GM21360 (cell line): ENCODE measurements around the gene ATXN7L2.
A peak's percentile ranks its signal among the peaks of the same experiment; 100 is the strongest.

ENCODE experiments used
- ATAC-seq: cut with Tn5 transposase; IDR thresholded peaks from one replicate; pipeline ENCODE4 v1.9.1; 2021; ENCODE audit warnings: mild to moderate bottlenecking, moderate library complexity; ENCODE audit not compliant: unreplicated experiment

ATXN7L2 gene

DNA sequence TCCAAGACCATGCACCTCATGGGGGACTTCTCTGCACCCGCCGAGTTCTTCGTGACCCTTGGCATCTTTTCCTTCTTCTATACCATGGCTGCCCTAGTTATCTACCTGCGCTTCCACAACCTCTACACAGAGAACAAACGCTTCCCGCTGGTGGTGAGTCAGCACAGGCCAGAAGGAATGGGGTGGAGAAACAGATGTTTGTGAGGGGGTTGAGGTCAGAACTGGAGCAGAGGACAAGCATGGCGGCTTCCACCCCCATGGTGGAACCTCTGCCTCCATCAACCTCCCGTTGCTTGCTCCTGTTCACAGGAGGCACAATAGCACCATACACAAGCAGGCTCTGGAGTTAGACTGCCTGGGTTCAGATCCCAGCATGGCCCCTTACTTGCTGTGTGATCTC lies 6.9 kb upstream of the ATXN7L2 start:
- ATAC-seq: no peak

DNA sequence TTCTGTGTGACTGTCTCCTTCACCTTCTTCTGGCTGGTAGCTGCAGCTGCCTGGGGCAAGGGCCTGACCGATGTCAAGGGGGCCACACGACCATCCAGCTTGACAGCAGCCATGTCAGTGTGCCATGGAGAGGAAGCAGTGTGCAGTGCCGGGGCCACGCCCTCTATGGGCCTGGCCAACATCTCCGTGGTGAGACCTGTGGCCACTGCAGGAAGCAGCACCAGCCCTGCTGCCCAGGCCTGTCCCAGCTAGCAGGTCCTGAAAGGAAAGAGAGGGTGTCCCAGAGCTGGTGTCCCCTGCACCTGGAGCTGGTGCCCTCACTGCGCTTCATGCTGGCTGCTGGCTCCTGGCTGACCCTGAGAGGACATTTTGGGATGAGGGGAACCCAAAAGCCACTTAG lies 5.9 kb upstream of the ATXN7L2 start:
- ATAC-seq: no peak

DNA sequence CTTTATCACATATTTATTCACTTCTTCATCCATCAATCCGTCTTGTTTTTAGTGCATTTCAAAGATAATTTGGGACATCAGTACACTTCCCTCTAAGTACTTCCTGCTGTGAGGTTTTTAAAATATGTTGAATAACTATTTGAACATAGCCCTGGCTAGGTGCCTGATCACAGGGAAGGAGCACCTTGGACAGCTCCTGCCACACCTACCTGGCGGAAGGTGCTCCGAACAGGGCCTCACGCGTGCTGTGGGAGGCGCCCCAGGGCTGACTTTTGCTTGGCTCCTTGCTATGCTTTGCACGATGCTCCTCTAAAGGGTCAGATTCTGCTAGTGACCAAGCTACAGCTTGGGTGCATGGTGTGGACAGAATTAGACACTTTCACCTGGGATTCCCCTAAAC lies 4.9 kb upstream of the ATXN7L2 start:
- ATAC-seq: no peak

DNA sequence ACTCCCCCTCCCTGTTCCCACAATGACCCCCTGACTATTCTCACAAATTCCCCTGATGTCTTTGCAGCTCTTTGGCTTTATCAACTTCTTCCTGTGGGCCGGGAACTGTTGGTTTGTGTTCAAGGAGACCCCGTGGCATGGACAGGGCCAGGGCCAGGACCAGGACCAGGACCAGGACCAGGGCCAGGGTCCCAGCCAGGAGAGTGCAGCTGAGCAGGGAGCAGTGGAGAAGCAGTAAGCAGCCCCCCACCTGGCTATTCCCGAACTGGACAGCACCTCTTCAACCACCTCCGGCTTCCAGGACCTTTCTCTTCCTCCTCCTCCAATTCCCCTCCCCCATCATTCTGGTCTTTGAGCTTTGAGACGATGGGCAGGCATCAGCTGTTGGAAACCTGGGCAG lies 4.4 kb upstream of the ATXN7L2 start:
- ATAC-seq: no peak

DNA sequence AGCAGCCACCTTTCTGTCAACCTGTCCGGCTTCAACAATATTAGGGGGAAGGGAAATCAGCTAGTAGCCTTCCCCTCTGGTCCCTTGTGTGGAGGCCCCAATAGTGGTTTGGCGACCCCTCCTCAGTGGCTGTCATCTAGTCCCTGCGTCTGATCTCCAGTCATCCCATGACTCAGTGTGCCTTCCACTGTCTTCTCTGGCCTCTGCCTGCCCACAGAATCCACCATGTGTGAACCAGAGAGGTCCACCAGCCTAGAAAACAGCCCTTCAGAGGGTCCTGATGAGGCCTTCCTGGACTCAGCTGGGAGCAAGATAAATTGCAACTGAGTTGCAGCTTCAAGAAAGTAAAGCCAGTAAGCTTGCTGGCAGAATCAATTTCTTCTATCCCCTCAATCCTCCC lies 3.8 kb upstream of the ATXN7L2 start:
- ATAC-seq: no peak

DNA sequence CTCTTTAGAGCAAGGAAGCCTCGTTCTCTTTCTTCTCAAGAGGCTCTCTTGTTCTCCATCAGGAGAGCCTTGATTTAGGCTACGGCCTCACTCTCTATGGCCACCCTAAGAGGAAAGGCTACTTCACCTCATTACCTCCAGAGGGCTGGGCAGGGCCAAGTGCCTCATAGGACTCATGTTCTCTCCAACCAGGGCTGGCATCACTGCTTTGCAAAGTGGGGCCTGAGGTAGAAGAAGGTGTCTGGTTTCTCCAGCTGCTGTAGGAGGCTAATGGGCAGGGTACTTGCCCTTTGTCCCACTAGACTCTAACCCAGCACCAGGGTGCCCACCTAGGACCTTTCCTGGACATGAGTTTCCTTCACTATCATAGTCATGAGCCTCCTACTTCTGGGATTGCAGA lies 2.1 kb upstream of the ATXN7L2 start:
- ATAC-seq: no peak

DNA sequence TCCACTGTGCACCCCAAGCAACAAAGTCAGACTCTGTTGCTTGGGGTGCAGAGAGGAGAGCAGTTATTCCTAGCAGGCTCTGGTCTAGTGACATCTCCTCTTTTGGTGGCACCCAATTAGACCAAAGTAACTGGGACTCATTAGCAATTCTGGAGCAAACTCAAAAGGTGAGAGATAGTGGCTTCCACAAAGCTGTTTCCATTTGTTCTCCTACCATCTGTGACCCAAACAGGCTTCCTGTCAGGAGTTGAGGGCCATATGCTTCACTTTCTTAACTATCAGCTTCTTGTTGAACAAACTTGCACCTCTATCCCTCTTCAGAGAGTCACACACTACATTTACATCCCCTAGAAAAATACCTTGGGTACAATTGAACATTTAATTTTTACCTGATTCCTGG lies 1.5 kb upstream of the ATXN7L2 start:
- ATAC-seq: no peak

DNA sequence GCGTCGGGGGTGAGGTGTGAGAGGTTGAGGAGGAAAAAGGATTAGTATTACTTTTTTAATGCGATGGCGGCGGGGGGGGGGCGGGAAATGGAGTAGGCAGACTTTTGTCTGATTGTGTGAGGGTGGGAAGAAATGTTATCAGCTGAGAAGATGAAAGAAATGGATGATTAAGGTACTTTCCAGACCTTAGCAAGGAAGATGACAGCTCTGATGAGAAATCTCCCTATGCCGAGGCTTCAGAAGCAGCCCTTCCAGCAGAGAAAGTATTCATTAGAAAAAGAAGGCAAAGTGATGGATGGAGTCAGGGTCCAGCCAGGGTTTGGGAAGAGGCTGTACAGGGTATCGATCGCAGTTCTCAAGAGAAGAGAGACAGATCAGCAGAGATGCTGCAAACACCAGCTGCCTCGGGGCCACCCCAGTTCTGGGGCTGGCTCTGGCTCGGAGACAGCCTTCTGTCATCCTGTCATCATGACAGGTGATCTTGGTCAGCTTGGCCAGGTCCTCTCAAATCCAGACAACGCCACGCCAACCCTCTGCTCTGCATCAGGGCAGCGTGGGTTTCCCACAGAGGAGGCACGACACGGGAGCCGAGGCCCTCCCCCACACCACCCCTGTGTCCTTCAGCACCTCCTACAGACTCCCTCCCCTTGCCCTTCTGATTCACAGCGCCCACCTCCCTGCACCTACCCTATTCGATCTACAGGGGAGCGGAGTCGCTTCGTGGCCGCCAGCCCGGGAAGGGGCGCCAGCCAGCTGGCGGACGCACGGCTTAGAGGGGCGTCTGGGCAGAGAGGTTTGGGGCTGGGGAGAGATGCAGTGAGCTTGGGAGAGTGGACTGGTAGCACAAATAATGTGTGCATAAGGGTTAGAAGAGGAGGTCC lies 674 bp upstream of the ATXN7L2 start:
- ATAC-seq: peak; percentile 33

DNA sequence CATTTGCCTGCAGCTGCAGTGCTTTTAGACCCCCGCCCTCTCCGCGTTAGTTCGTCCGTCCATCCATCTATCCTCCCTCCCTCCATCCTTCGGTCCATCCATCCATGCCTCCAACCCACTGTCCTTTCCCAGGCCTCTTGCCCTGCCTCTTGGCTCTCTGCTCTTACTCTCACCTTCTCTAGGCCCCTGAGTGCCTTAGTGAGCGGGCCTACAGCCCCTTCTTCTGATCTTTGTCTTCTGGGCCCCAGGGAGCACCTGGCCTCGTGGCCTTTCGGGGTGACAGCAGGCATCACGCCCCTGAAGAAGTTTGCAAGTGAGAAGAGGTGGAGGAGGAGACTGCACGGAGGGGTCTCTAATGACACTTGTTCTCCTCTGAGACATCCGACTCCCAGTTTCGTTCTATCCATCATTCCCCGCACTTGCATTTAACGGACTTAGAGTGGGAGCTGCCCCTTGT lies 842 bp downstream of the ATXN7L2 start:
- no peak for ATAC-seq

DNA sequence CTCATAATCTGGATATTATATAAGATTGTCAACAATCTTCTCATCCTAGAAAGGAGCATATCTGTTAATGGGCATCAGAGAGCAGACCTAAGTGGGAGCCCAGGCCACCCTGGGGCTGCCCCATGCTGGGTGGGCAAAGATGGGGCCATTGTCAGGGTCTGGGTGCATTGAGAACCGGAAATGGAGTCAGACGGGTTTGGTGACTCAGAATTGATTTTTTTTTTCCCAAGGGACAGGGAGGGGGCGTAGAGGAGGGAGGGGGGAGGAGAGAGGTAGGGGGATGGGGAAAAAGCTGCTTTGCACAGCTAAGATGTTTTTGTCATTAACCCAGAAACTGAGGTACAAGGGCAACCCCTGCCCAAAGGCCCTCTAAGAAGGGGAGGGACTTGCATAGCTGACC lies 1.3 kb downstream of the ATXN7L2 start:
- no peak for ATAC-seq

DNA sequence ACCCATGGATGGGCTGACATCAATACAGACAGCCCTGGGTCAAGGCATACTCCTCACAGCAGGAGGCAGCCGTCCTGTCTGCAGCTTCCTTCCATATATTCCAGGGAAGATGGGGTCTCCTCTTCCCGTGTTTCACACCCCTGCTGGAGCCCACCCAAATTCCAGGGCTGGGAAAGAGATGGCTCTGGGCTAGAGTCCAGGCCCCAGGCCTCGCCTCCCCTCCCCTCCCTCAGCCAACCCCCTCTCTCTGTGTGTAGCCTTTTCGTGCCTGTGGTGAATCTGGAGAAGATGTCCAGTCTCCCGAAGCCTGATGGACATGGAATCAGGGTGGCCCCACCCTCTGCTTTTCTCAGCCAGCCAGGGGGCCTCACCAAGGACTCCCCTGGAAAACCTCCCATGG lies 3.6 kb downstream of the ATXN7L2 start:
- no peak for ATAC-seq

DNA sequence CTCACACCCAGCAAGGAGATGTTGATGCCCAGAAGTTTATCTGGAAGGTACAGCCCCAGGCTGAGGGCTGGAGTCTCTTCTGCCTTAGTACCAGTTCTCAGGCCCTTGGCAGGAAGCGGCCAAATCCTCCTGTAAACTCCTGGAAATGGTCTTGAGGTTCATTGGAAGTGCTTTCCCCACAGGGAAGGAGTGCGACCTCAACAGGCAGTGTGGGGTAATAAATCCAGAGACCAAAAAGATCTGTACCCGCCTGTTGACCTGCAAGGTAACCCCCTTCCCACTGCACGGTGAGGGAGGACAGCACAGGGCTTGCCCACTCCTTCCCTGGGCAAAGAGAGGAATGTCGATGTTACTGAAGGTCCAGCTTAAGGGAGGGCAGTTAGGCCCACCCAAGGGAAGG lies 4.5 kb downstream of the ATXN7L2 start:
- no peak for ATAC-seq

DNA sequence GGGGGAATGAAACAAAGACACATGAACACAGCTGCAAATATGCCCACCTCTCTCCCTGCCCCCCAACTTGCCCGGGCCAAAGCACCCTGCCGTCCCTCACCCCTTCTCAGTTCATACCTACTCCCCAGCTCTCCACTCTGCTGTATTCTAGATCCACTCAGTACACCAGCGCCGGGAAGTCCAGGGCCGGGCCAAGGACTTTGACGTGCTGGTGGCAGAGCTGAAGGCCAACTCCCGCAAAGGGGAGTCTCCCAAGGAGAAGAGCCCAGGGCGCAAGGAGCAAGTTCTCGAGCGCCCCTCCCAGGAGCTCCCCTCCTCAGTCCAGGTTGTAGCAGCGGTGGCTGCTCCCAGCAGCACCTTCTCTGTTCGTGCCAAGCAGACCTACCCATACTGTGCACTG lies 5.0 kb downstream of the ATXN7L2 start:
- ATAC-seq: no peak

DNA sequence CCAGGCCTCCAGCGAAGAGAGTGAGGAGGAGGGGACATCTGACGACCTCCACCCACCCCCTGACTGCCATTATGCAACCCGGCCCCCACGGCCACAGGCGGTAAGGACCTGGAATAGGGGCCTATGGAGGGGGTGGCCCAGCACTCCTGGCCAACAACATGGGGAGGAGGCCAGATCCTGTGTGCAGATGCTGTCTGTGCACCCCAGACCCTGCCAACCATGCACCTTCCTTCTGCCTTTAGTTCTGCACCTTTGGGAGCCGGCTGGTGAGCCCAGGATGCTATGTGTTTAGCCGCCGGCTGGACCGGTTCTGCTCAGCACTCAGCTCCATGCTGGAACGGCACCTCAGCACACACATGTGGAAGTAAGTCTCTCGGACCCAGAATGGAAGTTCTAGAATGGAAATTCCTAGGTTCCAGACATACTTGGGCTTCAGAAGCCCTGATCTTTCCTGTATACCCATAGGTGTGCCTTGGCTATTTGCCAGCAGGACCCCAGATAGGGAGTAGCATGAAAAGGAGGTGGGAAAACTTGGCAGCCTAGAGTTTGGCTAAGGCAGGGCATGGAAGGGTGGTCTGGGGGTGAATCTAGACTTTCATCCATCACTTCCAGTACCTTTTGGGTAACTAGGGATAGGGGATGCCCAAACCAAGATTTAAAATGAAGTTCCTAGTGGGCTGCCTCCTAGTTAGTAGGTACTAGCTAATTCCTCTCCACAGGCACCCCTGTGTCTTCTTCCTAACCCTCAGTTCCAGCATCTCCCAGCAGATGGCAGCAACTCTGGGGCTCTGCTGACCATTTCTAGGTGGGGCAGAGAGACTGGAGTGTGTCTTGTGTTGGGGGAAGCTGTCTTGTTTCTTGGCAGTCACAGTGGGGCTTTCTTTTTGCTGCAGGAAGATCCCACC lies 6.6 kb downstream of the ATXN7L2 start:
- no peak for ATAC-seq

DNA sequence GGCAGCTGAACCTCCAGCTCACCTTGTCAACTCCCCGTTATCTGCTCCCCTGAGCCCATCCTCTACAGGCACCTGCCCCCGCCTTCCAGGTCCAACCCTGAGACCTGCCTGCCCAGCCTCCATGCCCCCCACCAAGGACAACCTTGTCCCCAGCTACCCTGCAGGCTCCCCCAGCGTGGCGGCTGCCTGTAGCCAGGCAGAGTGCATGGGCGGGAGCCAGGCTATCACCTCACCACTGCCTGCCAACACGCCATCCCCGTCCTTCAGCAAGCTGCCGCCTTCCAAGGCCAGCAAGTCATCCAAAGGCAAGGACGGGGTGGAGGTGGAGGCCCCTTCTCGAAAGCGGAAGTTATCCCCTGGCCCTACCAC lies 7.2 kb downstream of the ATXN7L2 start:
- ATAC-seq: no peak

DNA sequence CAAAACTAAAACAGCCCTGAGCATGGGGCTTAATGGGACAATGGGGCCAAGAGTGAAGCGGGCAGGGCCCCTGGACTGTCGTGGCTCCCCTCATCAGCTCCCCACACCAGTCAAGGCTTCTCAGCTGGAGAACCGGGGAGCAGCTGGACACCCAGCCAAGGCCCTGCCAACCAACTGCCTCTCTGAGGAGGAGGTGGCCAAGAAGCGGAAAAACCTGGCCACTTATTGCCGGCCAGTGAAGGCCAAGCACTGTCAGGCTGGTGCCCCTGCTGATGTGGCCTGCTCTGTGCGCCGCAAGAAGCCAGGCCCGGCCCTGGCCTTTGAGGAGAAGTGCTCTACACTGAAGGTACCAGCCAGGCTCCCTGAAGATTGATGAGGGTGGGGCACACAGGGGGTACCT lies 7.7 kb downstream of the ATXN7L2 start:
- ATAC-seq: no peak

DNA sequence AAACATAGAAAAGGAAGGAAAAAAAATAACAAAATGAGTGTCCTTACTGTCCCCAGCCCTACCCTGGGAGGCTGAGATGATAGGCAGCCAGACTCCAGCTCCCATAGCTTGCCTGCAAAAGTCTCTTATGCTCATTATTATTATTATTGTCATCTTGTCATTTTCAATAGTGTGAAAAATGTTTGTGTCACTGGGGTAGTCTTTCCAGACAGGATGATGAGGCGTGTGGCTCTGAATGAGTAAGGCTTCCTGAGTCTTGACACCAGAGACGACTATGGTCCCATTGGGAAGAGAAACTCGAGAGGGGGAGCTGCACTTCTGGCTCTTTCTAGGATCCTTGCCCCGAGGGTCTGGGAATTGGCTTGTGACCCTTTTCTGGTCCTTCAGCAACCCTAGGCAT lies 9.1 kb downstream of the ATXN7L2 start:
- no peak for ATAC-seq

DNA sequence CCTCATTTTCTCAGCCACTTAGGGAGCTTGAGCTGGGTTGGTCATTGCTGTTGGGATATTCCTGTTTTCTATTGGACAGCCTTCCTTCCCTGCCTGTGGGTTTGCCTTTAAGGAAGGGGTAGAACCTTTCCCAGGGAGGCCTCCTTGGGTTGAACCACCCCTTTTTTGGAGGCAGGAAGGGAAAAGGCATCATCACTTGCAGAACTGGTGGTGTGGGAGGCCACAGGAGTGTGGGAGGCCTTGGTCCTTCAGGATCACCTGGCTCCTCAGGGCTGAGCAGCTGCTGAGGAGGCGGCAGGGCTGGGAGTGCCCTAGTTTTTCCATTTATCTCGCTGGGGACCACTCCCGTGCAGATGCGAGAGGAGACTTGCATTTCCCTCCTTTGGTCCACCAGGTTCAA lies 9.5 kb downstream of the ATXN7L2 start:
- no peak for ATAC-seq

DNA sequence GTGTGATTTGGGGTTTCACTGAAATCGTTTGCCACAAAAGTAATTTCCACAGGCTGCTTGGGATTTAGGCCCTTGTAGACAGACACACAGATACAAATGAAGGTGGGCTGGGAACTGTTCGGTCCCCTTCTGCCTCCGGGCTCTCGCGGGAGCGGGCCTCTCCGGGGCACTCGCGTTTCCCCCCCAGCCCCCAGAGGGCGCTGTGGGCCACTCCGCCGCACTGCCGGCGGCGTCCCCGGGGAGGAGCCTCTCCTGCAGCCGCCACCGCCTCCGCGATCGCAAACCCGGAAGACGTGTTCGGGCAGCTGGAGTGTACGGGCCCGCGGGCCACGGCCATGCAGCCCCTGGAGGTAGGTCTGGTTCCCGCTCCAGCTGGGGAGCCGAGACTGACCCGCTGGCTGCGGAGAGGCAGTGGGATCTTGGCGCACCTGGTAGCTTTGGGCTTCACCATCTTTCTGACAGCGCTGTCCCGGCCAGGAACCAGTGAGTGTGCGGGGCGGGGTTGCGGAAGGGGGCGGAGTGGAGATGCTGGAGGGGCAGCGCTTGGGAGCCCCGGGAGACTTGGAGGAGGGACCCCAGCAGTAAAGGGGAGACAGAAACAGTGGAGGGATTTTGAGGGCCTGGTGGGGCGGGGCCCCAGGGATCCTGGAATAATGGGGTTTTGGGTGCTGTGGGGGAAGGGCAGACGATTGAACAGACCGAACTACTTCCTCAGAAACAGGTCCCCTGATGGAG lies 10.3 kb downstream of the ATXN7L2 start, which contains the start of gene CYB561D1:
TSS of gene CYB561D1 (plus strand) at position 290 of the 735 bp plus-strand sequence. CDS start at position 336, 46 bp downstream.
- ATAC-seq: peak; percentile 70

DNA sequence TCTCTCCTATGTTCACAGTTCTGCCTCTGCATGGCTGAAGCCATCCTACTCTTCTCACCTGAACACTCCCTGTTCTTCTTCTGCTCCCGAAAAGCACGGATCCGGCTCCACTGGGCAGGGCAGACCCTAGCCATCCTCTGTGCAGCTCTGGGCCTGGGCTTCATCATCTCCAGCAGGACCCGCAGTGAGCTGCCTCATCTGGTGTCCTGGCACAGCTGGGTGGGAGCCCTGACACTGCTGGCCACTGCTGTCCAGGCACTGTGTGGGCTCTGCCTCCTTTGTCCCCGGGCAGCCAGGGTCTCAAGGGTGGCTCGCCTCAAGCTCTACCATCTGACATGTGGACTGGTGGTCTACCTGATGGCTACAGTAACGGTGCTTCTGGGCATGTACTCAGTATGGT lies 12.0 kb downstream of the ATXN7L2 start:
- no peak for ATAC-seq

DNA sequence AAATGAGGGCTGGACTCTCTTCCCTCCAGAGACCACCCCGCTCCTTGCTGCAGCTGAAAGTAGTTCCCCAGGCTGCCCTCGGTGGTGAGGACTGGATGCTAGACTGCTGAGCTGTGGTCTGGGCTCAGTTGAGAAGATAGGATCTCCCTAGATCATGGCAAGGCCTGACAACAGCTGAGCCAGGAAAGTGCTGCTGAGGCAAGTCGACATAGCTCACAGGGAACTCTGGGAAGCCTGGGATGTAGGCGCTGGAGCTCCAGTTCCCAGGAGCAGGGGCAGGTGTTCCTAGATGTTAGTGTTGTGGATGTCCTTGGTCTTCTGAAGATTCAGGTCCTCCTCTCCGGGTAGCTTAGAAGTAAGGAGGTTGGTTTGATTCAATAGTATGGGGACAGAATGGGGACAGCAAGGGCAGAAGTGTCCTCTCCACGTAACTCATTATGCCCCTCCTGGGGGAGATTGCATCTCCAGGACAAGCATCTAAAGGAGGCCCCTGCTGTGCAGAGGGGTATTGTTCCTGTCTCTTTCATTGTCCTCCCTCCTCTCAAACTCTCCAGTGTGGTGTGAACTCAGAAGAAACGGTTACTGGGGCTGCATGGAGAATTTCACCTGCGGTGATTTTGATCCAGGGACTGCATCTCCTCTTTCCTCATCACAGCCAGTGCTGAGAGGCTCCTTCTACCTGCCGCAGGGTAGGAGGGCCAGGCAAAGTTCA lies 13.9 kb downstream of the ATXN7L2 start:
- ATAC-seq: no peak
